HG03378 (cell line): Measurements from ENCODE around the gene DPYSL3.
"Not testable (repeated sequence)": the region's sequence is repeated elsewhere in the genome, so short reads cannot be mapped to it uniquely, and the experiment has no call there.

Experiments used
- ATAC-seq: cut with Tn5 transposase; IDR thresholded peaks from one replicate; pipeline ENCODE4 v1.9.1; 2021; ENCODE audit warnings: mild to moderate bottlenecking, moderate library complexity; ENCODE audit not compliant: unreplicated experiment

Gene DPYSL3

GRCh38 chr5:147509710-147510651, at the start of gene DPYSL3:
Gene DPYSL3, minus strand, starts transcription at chr5:147510068. Its CDS starts 210 bp downstream, at chr5:147509858.
- no peak for ATAC-seq

- peak; percentile 66 for ATAC-seq
Observed at GRCh38 chr5:147558826-147559225, 49.0 kb upstream of the DPYSL3 start.

- no peak for ATAC-seq
Observed at GRCh38 chr5:147557876-147558745, 48.2 kb upstream of the DPYSL3 start.

- ATAC-seq: no peak
Observed at GRCh38 chr5:147555176-147555575, 45.3 kb upstream of the DPYSL3 start.

GRCh38 chr5:147554261-147554817, 44.5 kb upstream of the DPYSL3 start:
- no peak for ATAC-seq

- not testable (repeated sequence) for ATAC-seq
Observed at GRCh38 chr5:147553817-147554216, 43.9 kb upstream of the DPYSL3 start.

GRCh38 chr5:147552897-147553296, 43.0 kb upstream of the DPYSL3 start:
- no peak for ATAC-seq

- no peak for ATAC-seq
Observed at GRCh38 chr5:147551677-147552076, 41.8 kb upstream of the DPYSL3 start.

- ATAC-seq: no peak
Observed at GRCh38 chr5:147547730-147548129, 37.9 kb upstream of the DPYSL3 start.

- no peak for ATAC-seq
Observed at GRCh38 chr5:147544556-147544955, 34.7 kb upstream of the DPYSL3 start.

GRCh38 chr5:147539053-147539452, 29.2 kb upstream of the DPYSL3 start:
- ATAC-seq: no peak

GRCh38 chr5:147538236-147538635, 28.4 kb upstream of the DPYSL3 start:
- no peak for ATAC-seq

- ATAC-seq: no peak
Observed at GRCh38 chr5:147534172-147534951, 24.5 kb upstream of the DPYSL3 start.

- no peak for ATAC-seq
Observed at GRCh38 chr5:147532156-147532555, 22.3 kb upstream of the DPYSL3 start.

- ATAC-seq: no peak
Observed at GRCh38 chr5:147530530-147531389, 20.9 kb upstream of the DPYSL3 start.

- no peak for ATAC-seq
Observed at GRCh38 chr5:147523069-147523468, 13.2 kb upstream of the DPYSL3 start.

GRCh38 chr5:147522435-147522834, 12.6 kb upstream of the DPYSL3 start:
- no peak for ATAC-seq

- ATAC-seq: no peak
Observed at GRCh38 chr5:147520450-147520849, 10.6 kb upstream of the DPYSL3 start.

- no peak for ATAC-seq
Observed at GRCh38 chr5:147519380-147519779, 9.5 kb upstream of the DPYSL3 start.

GRCh38 chr5:147517383-147517782, 7.5 kb upstream of the DPYSL3 start:
- no peak for ATAC-seq
